ENCODE measurements around the gene ASAP3. TPM values are rescaled to one million over a fixed set of nuclear protein-coding genes. Genes with fewer than 3 reads are reported as not detected.
A peak's percentile ranks its signal among the peaks of the same experiment; 100 is the strongest.

The ASAP3 gene
- total and polyA plus RNA-seq, 9 of the 15 experiments (the other 6 are each of a cell fraction or from before 2014, with no cell fraction given), result 1.7 to 31.2 (median 17.4) TPM

DNA sequence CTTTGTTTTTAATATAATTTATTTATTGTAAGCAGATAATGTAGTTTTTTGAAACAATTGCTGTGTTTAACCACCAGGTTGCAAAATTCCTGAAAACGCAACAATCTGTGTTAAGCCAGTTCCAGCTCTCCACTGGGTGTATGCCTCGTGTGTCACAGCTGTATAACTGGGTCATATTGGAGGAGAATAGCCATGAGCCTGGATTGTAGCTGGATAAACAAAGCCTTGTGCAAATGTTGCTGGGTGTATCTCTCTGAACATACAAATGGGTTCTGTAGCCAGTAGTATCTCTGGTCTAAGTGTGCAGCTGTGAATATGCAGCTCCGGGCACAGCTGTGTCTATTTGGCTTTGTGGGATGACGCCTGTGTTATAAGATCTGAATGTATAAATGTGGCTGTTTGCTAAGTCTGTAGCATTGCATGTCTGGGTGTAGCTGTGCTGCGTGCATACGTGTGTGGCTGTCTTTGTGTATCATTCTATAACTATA lies 62.2 kb downstream of the ASAP3 start (continued):
- TF ChIP-seq, protein P1, sequence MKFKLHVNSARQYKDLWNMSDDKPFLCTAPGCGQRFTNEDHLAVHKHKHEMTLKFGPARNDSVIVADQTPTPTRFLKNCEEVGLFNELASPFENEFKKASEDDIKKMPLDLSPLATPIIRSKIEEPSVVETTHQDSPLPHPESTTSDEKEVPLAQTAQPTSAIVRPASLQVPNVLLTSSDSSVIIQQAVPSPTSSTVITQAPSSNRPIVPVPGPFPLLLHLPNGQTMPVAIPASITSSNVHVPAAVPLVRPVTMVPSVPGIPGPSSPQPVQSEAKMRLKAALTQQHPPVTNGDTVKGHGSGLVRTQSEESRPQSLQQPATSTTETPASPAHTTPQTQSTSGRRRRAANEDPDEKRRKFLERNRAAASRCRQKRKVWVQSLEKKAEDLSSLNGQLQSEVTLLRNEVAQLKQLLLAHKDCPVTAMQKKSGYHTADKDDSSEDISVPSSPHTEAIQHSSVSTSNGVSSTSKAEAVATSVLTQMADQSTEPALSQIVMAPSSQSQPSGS (CRISPR knock-in tag; IDR thresholded peaks at IDR 0.05), result no peak

DNA sequence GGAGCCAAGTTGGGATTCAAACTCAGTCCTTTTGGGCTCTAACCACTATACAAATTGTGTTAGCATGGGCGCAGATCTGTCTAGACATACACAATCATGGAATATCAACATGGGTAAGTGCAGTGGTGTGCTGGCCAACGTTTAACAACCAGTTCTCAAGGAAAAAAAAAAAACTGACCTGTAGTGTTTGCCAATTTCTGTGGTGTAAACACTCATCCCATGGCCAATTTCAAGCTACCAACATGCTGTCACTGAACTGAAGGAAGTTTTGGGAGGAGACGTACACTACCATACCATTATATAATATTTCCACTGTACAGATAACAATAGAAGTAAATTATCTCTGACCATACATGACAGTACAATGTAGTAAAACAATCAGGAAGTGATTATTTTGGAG lies 62.6 kb downstream of the ASAP3 start:
- Histone ChIP-seq H3K4me1 (replicated peaks in 1 of 2; ENCODE audit: control insufficient read depth in 2 of 2, insufficient read depth in 2 of 2, low read length in 2 of 2) (peaks cover 28 to 32% of the 10 kb centered on the region in 2 experiments), H3K9ac (ENCODE audit: insufficient read depth in 1 of 2, low read depth in 2 of 2, low read length in 2 of 2) (0 out of 4 replicates have a peak overlapping the region, but pooled peaks of 1 of the 2 experiments have one; percentile 46), H3K9me3 (replicated peaks; ENCODE audit: control insufficient read depth, insufficient read depth, low read depth, low read length) (no peaks in the 10 kb centered on the region), H3K4me3 (no peak overlapping the region), H3K27ac (ENCODE audit: extremely low read depth, low read depth, low read length) (no peak overlapping the region), H3K4me2 (ENCODE audit: insufficient read depth, low read length) (no peak overlapping the region; the same call in 1 of the 2 replicates), H3K79me2 (ENCODE audit: control insufficient read depth, insufficient read depth, low read length) (no peaks in the 10 kb centered on the region), H2AFZ (ENCODE audit: low read depth, low read length) (peak overlapping the region; percentile 99), H3K36me3 (ENCODE audit: control insufficient read depth, insufficient read depth, low read length) (no peaks in the 10 kb centered on the region), H4K20me1 (replicated peaks; ENCODE audit: control insufficient read depth, insufficient read depth, low read length) (no peaks in the 10 kb centered on the region), H3K9me1 (ENCODE audit: control insufficient read depth, insufficient read depth, low read length) (peaks cover 3% of the 10 kb centered on the region), H3K27me3 (ENCODE audit: control insufficient read depth in 2 of 2, insufficient read depth in 2 of 2, low read length in 2 of 2) (no peaks in the 10 kb centered on the region)
- FAIRE-seq (peak; percentile 75), DNase-seq (ENCODE audit: extremely low read depth in 1 of 4, low spot score in 3 of 4) (no peak), ATAC-seq (no peak)
- POLR2A ChIA-PET, result interaction anchor here (0.6 to 2.3 kb wide), 4 partner anchors 15 to 123 kb away, joined by 3 to 12 read pairs (median 6); partner anchors contain the start of gene HNRNPR
- no TSS peak for BruUV-seq (replicated peaks)
- WGBS (ENCODE audit: insufficient coverage, low coverage, missing lambda C conversion rate), result 63% methylated on average over 3 of the region's 3 CpGs
- intact Hi-C loops (cut with micrococcal nuclease), result loop anchor here (10.0 kb wide), 1 partner anchor 113 kb away; the partner anchor contains the start of gene E2F2
- in situ Hi-C loops (cut with MboI), result no loop called here
- CTCF ChIA-PET (ENCODE audit: low intra/inter-chr PET ratio), result no interaction called here
- TF ChIP-seq RFX5 (IDR thresholded peaks at IDR 0.05; ENCODE audit: low read depth, low read length), result 0 out of 2 replicates have a peak, but pooled peaks have one; percentile 27
- no peak for TF ChIP-seq NCOA2 (IDR thresholded peaks at IDR 0.05; ENCODE audit: partially characterized antibody in 2 of 2)
- TF ChIP-seq ZNF134 (CRISPR knock-in tag; conservative IDR thresholded peaks at IDR 0.05), result no peak
- no peak for TF ChIP-seq TEAD4 (IDR thresholded peaks at IDR 0.05; ENCODE audit: low read length)
- no peak for TF ChIP-seq TEAD4 (CRISPR knock-in tag; IDR thresholded peaks at IDR 0.05; ENCODE audit: borderline replicate concordance)
- no peak for TF ChIP-seq STAT5A (IDR thresholded peaks at IDR 0.05; ENCODE audit: borderline replicate concordance, low read length)
- TF ChIP-seq, protein P2, sequence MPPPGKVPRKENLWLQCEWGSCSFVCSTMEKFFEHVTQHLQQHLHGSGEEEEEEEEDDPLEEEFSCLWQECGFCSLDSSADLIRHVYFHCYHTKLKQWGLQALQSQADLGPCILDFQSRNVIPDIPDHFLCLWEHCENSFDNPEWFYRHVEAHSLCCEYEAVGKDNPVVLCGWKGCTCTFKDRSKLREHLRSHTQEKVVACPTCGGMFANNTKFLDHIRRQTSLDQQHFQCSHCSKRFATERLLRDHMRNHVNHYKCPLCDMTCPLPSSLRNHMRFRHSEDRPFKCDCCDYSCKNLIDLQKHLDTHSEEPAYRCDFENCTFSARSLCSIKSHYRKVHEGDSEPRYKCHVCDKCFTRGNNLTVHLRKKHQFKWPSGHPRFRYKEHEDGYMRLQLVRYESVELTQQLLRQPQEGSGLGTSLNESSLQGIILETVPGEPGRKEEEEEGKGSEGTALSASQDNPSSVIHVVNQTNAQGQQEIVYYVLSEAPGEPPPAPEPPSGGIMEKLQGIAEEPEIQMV (tag; conservative IDR thresholded peaks at IDR 0.05; ENCODE audit: low read depth), result no peak
- TF ChIP-seq, protein P3, sequence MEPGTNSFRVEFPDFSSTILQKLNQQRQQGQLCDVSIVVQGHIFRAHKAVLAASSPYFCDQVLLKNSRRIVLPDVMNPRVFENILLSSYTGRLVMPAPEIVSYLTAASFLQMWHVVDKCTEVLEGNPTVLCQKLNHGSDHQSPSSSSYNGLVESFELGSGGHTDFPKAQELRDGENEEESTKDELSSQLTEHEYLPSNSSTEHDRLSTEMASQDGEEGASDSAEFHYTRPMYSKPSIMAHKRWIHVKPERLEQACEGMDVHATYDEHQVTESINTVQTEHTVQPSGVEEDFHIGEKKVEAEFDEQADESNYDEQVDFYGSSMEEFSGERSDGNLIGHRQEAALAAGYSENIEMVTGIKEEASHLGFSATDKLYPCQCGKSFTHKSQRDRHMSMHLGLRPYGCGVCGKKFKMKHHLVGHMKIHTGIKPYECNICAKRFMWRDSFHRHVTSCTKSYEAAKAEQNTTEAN (CRISPR knock-in tag; IDR thresholded peaks at IDR 0.05), result 0 out of 2 replicates have a peak, but pooled peaks have one; percentile 32
- no peak for TF ChIP-seq SREBF1 (IDR thresholded peaks at IDR 0.05; ENCODE audit: borderline replicate concordance, low read depth, low read length)
- TF ChIP-seq TGIF2 (CRISPR knock-in tag; IDR thresholded peaks at IDR 0.05), result no peak
- no peak for TF ChIP-seq HNRNPUL1 (IDR thresholded peaks at IDR 0.05; ENCODE audit: low read length)
- TF ChIP-seq LEF1 (IDR thresholded peaks at IDR 0.05), result no peak
- TF ChIP-seq SMARCE1 (IDR thresholded peaks at IDR 0.05), result no peak
- TF ChIP-seq POLR2G (IDR thresholded peaks at IDR 0.05; ENCODE audit: low read depth, low read length), result no peak
- no peak for TF ChIP-seq CBX2 (IDR thresholded peaks at IDR 0.05; ENCODE audit: insufficient read depth, low read length, poor library complexity, severe bottlenecking)
- TF ChIP-seq DPF2 (IDR thresholded peaks at IDR 0.05), result no peak
- no peak for TF ChIP-seq GTF2F1 (IDR thresholded peaks at IDR 0.05; ENCODE audit: low read depth, low read length)
- no peak for TF ChIP-seq ZNF197 (CRISPR knock-in tag; IDR thresholded peaks at IDR 0.05; ENCODE audit: low read depth)
